ENCODE data around the gene SULT1C2. TPM values are rescaled to one million over a fixed set of nuclear protein-coding genes. Genes with fewer than 3 reads are reported as not detected.
"Not testable (repeated sequence)": the region's sequence is repeated elsewhere in the genome, so short reads cannot be mapped to it uniquely, and the experiment has no call there.

Gene SULT1C2
- total RNA-seq, 2 experiments from 2014 or later: not detected

DNA sequence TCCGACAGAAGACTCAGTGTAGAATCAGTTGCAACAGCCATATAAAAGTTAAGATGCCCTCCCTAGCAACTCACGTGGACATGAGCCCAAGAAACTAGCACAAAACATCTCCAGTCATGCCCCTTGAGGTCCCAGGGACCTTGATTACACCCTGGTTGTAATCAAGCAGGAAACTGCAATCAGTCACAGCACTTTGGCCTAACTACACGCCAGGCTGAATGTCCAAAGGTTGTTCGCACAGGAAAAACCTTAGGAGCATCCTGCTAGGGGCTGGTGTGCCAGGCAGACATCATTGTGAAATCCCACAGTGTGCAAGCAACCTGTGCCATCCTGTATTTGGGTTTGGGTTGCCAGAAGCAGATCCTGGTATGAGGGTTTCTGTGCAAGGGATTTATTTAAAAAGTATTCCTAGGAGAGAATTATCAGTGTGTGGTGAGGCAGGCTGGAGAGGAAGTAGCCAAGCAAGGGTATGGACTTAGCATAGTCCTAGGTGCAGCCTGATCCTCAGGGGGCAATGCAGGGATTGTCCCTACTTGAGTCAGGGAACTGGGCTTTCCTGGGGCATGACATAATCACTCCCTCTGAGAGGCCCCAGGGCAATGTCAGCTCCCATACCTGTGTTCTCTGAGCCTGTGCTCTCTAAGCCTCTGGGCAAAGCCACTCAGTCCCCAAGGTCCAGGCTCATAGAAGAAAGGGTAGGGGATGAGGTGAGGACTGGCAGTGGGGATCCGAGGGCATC lies 17.8 kb upstream of the SULT1C2 start:
- ATAC-seq (no peak), DNase-seq (no peak)
- no peaks in the 10 kb centered on the region for H3K4me1 Mint-ChIP-seq
- no peak overlapping the region for H3K4me3 Mint-ChIP-seq
- H3K36me3 Mint-ChIP-seq: no peaks in the 10 kb centered on the region
- peaks cover 6% of the 10 kb centered on the region for H3K27me3 Mint-ChIP-seq
- no peak overlapping the region for H3K27ac Mint-ChIP-seq
- H3K9me3 Mint-ChIP-seq (ENCODE audit: low read depth): no peaks in the 10 kb centered on the region
- CTCF ChIA-PET: no interaction called here

DNA sequence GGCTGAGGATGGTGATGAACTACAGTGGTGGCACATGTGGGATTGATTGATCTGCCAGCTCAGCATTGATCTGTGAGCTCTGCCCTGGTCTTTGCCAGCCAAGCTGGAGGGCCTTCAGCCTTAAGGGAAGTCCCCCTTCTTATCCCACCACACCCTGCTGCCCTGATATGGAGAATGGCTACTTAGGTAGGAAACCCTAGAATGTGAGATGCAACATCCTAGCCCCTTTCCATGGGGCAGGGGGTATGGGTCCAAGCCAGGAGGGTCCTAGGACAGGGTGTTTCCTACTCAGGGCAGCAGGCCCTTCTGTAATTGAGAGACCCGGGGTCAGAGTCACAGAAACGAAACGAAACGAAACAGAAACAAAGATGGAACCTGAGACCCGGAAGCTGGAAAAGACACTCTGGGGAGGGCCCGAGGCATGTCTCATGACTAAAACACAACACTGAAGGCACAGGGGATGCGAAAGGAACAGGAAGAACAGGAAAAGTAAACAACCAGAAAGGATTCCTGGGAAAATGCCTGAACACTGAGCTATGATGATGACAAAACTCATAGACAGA lies 16.9 kb upstream of the SULT1C2 start:
- Mint-ChIP-seq H3K4me3 (no peak overlapping the region), H3K9me3 (ENCODE audit: low read depth) (no peaks in the 10 kb centered on the region), H3K27ac (no peak overlapping the region), H3K4me1 (no peaks in the 10 kb centered on the region), H3K36me3 (no peaks in the 10 kb centered on the region), H3K27me3 (peaks cover 2% of the 10 kb centered on the region)
- DNase-seq: no peak
- CTCF ChIA-PET: no interaction called here
- ATAC-seq: no peak

DNA sequence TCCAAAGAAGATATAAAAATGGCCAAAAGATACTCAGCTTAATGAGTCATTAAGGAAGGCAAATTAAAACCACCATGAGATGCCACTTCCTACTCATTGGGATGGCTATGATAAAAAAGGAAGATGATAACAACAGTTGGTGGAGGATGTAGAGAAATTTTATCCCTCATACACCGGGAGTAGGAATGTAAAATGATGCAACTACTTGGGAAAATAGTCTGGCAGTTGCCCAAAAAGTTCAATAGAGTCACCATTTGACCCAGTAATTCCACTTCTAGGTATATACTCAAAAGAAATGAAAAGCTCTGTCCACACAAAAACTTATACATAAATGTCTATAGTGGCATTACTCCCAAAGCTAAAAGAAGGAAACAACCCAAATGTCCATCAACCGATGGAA lies 10.1 kb upstream of the SULT1C2 start:
- Mint-ChIP-seq H3K27me3 (no peaks in the 10 kb centered on the region), H3K4me3 (no peak overlapping the region), H3K27ac (no peak overlapping the region), H3K4me1 (no peaks in the 10 kb centered on the region), H3K9me3 (ENCODE audit: low read depth) (no peaks in the 10 kb centered on the region), H3K36me3 (no peaks in the 10 kb centered on the region)
- DNase-seq (no peak), ATAC-seq (no peak)
- CTCF ChIA-PET: no interaction called here

DNA sequence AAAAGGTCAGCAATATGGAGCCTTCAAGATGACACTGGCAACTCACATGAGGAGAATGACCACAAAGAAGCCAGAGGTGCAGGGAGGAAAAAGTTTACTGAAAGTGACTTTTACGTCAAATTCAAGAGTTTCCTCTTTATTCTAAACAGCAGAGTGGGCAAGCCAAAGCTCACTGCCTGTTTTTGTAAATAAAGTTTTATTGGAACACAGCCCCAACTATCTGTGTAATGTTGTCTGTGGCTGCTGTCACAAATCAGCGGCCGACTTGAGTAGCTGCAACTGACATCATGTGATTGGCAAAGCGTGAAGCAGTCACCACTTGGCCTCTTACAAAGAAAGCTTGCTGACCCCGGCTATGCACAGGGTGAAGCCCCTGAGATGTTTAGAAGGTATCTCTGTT lies 9.2 kb upstream of the SULT1C2 start:
- ATAC-seq: no peak
- H3K4me1 Mint-ChIP-seq: no peaks in the 10 kb centered on the region
- H3K4me3 Mint-ChIP-seq: no peak overlapping the region
- H3K27me3 Mint-ChIP-seq: no peaks in the 10 kb centered on the region
- no peaks in the 10 kb centered on the region for H3K36me3 Mint-ChIP-seq
- no peak overlapping the region for H3K27ac Mint-ChIP-seq
- DNase-seq: no peak
- CTCF ChIA-PET: no interaction called here
- H3K9me3 Mint-ChIP-seq (ENCODE audit: low read depth): no peaks in the 10 kb centered on the region

DNA sequence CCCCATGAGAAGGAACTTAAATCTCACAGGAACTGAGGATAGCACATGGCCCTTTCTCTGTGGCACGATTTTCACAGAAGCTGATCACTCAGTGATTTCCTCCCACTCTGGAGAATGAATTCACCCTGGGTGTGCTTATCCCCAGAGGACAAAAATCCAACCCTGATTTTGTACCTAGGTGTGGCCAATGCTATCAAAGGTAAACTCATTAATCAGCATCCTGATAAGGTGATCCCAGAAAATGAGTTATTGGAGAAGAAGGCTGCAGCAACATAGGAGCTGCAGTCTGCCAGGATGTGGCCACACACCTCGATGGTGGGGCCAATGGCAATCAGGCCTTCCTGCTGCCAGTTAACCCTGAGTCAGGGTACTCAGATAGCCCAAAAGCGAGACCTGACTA lies 8.2 kb upstream of the SULT1C2 start:
- no peak overlapping the region for H3K4me3 Mint-ChIP-seq

DNA sequence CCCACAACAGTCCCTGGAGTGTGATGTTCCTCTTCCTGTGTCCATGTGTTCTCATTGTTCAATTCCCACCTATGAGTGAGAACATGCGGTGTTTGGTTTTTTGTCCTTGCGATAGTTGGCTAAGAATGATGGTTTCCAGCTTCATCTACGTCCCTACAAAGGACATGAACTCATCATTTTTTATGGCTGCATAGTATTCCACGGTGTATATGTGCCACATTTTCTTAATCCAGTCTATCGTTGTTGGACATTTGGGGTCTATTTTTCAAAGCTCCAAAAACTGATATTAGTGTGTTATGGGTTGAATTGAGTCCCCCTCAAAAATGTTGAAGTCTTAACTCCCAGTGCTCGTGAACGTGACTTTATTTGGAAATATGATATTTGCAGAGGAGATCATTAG lies 4.1 kb upstream of the SULT1C2 start:
- H3K36me3 Mint-ChIP-seq; ATAC-seq; H3K4me1 Mint-ChIP-seq; H3K27me3 Mint-ChIP-seq; H3K4me3 Mint-ChIP-seq; CTCF ChIA-PET; H3K27ac Mint-ChIP-seq; DNase-seq; H3K9me3 Mint-ChIP-seq (ENCODE audit: low read depth): not testable (repeated sequence)

More for the DNA sequence above, 8.2 kb upstream of the SULT1C2 start:
- Mint-ChIP-seq H3K9me3 (ENCODE audit: low read depth) (no peaks in the 10 kb centered on the region), H3K36me3 (no peaks in the 10 kb centered on the region), H3K27me3 (no peaks in the 10 kb centered on the region), H3K27ac (no peak overlapping the region), H3K4me1 (no peaks in the 10 kb centered on the region)
- CTCF ChIA-PET: no interaction called here
- ATAC-seq (no peak), DNase-seq (no peak)

DNA sequence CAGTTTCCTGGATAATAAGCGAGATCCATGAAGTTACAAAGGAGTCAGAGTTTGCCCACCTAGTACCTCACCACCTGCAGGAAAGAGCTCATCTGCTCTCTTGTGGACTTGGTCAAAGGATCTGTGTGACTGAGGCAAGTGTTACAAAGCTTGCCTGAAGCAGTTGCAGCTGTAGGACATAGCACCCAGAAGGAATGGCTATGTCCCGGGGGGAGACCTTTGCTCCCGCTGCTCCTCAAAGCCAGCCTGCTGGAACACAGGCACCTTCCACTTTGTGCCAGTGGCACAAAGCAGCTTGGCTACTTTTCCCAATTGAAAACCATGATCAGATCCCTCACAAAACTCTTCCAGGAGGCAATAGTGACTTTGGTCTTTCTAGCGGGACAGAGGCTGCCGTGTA lies 3.1 kb upstream of the SULT1C2 start:
- CTCF ChIA-PET: no interaction called here
- Mint-ChIP-seq H3K4me1 (no peaks in the 10 kb centered on the region), H3K36me3 (no peaks in the 10 kb centered on the region), H3K27me3 (no peaks in the 10 kb centered on the region), H3K27ac (no peak overlapping the region), H3K4me3 (no peak overlapping the region), H3K9me3 (ENCODE audit: low read depth) (no peaks in the 10 kb centered on the region)
- ATAC-seq: no peak
- DNase-seq: no peak

DNA sequence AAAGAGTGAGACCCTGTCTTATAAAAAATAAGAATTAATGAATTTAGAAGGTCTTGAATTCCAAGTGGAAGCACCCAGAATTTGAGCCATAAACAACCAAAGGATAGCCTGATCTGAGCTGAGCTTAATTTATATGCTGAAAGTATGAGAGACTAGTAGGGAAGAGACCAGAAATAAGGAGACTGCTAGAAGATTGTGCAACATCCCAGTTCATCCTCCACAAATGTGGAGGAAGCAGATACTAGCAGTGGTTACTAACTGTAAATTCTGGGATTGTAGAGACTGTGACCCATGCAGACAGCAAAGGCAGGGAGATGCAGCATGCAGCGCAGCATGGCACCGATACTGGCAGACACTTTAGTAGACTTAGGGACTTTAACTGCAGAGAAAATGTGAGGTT lies 1.5 kb upstream of the SULT1C2 start:
- ATAC-seq: no peak
- Mint-ChIP-seq H3K9me3 (ENCODE audit: low read depth) (no peaks in the 10 kb centered on the region), H3K4me3 (no peak overlapping the region), H3K27me3 (no peaks in the 10 kb centered on the region), H3K27ac (no peak overlapping the region), H3K36me3 (no peaks in the 10 kb centered on the region), H3K4me1 (no peaks in the 10 kb centered on the region)
- no peak for DNase-seq
- CTCF ChIA-PET: no interaction called here

DNA sequence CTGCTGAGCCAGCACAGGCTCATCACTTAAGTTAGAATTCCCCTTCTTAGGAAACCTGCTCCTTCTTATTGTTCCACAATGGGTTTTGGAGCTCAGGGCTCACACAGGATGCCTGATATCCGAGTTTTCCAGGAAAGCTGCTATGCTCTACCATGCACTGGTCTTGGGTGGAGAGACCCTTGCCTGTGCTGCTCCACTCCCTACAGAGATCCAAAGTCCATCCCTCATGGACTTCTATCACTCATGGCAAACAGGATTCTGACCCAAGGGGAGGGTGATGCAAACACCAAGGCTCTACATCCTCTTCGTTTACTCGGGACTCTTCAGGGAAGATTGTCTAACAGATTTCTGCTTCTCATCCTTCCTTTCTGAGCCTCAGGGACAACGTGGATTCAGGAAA lies 5.2 kb downstream of the SULT1C2 start:
- Mint-ChIP-seq H3K9me3 (ENCODE audit: low read depth) (no peaks in the 10 kb centered on the region), H3K27me3 (peaks cover 2% of the 10 kb centered on the region), H3K4me1 (no peaks in the 10 kb centered on the region), H3K36me3 (no peaks in the 10 kb centered on the region), H3K4me3 (no peak overlapping the region), H3K27ac (no peak overlapping the region)
- ATAC-seq: no peak
- DNase-seq: no peak
- CTCF ChIA-PET: no interaction called here

DNA sequence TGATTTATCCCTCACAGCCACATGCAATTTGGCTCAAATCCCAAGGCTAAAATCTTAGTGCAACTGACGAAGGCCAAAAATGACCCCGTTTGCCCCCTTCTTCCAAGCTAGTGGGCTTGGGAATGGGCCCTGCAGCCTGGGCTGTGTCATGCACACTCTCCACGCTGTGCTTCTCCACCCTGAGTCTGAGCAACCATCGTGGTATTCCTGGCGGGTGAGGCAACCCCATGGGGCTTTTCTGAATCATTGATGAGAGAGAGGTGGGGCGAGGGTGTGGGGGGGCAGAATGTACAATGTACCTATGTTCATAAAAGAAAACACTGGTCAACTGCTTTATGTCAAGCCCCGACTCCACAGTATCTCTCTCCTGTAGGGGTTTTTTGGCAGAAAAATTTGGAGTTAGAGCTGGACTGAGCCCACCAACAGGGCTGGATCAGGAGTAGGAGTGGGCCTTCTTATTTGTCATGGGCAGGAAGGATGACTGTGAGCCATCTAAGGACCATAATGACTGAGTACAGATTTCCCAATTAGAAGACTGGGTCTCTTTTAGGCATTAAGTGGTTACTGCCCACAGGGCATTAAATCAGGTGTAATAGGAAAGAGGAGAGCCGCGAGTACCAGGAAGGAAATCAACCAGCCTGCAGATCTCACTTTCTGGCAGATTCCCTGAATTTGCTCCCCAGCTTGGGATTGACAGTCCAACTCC lies 8.9 kb downstream of the SULT1C2 start:
- DNase-seq (no peak), ATAC-seq (no peak)
- CTCF ChIA-PET: no interaction called here
- Mint-ChIP-seq H3K36me3 (no peaks in the 10 kb centered on the region), H3K4me3 (no peak overlapping the region), H3K4me1 (no peaks in the 10 kb centered on the region), H3K27me3 (peaks cover 4% of the 10 kb centered on the region), H3K9me3 (ENCODE audit: low read depth) (no peaks in the 10 kb centered on the region), H3K27ac (no peak overlapping the region)

DNA sequence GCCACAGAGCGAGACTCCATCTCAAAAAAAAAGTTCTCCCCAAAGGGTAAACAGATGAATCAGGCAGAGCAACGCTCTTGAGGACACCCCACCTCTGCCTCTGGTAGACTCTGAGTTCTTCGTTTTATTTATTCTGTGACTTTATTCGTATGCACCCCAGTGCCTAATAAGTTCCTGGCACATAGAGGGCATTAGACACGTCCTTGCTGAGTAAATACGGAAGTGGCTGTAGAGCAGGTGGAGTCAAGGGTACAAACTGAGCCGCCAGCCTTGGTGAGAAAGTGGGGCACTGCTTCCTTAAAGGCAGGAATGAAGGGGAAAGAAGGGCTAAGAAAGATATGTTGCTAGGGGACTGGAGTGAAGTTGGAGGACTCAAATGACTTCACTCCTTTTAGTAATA lies 12.9 kb downstream of the SULT1C2 start:
- Mint-ChIP-seq H3K27me3 (peaks cover 4% of the 10 kb centered on the region), H3K4me3 (no peak overlapping the region), H3K4me1 (peaks cover 7% of the 10 kb centered on the region), H3K9me3 (ENCODE audit: low read depth) (no peaks in the 10 kb centered on the region), H3K27ac (no peak overlapping the region), H3K36me3 (no peaks in the 10 kb centered on the region)
- CTCF ChIA-PET: no interaction called here
- ATAC-seq: no peak
- no peak for DNase-seq

DNA sequence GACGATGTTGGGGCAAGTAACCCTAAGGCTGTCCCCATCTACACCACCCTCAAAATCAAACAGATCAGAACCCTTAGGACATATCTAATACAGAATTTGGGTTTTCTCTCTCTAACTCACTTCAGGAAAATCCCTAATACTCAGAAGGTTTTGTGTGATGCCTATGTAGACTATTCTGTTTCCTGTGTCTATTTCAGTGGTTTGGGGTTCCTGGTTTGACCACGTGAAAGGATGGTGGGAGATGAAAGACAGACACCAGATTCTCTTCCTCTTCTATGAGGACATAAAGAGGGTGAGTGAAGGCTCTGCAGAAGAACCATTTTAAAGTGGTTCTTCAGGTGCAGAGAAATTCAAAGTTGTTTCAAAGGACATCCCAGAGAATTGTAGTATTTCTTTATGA lies 16.3 kb downstream of the SULT1C2 start:
- ATAC-seq (no peak), DNase-seq (no peak)
- H3K36me3 Mint-ChIP-seq: no peaks in the 10 kb centered on the region
- peaks cover 7% of the 10 kb centered on the region for H3K4me1 Mint-ChIP-seq
- CTCF ChIA-PET: no interaction called here
- no peak overlapping the region for H3K27ac Mint-ChIP-seq
- H3K4me3 Mint-ChIP-seq: no peak overlapping the region
- peaks cover 16% of the 10 kb centered on the region for H3K27me3 Mint-ChIP-seq
- H3K9me3 Mint-ChIP-seq (ENCODE audit: low read depth): no peaks in the 10 kb centered on the region

DNA sequence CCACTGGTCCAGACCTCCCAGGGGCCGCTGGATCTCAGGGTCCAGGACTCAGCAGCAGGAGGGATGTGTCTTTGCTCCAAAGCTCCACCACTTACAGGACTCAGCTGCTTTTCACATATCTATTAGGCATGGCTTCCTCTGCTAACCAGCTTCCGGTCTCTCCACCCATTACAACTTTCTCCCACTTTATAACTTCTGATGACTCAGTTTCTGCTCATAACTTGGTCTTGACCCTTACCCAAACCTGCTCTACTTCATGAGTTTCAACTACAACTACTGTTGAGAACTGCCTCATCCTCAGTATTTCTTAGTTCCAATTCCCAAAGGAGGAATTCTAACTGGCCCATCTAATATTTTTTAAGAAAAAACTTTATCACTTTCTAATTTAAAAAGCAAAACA lies 17.2 kb downstream of the SULT1C2 start:
- peaks cover 17% of the 10 kb centered on the region for H3K27me3 Mint-ChIP-seq
- DNase-seq: no peak
- no peak for ATAC-seq
- no peaks in the 10 kb centered on the region for H3K9me3 Mint-ChIP-seq (ENCODE audit: low read depth)
- CTCF ChIA-PET: no interaction called here
- H3K4me1 Mint-ChIP-seq: peaks cover 7% of the 10 kb centered on the region
- no peaks in the 10 kb centered on the region for H3K36me3 Mint-ChIP-seq
- no peak overlapping the region for H3K27ac Mint-ChIP-seq
- no peak overlapping the region for H3K4me3 Mint-ChIP-seq

DNA sequence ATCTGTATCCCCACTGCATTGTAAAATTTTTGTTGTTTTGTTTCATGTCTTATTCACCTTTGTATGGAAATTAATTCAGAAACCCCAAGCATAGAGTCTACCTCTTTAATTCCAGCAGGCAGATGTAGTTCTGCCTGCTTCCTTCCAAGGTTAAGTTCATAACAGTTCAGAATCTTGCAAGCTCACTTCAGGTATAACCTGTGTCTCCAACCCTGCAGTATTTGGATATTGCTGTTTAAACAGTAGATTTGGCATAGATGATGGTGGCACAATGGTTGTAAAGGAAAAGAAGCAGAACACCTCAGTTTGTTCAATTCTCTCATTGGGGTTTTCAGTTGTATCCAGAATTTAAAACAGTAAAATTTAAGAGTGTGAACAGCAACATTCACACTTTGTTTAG lies 21.2 kb downstream of the SULT1C2 start:
- H3K4me1 Mint-ChIP-seq: peaks cover 6% of the 10 kb centered on the region
- no peaks in the 10 kb centered on the region for H3K36me3 Mint-ChIP-seq
- no peak for DNase-seq
- no peak overlapping the region for H3K27ac Mint-ChIP-seq
- ATAC-seq: no peak
- no peaks in the 10 kb centered on the region for H3K9me3 Mint-ChIP-seq (ENCODE audit: low read depth)
- no peak overlapping the region for H3K4me3 Mint-ChIP-seq
- CTCF ChIA-PET: no interaction called here
- peaks cover 13% of the 10 kb centered on the region for H3K27me3 Mint-ChIP-seq
